Measurements from ENCODE around the gene ZC3H4. TPM values are rescaled to one million over a fixed set of nuclear protein-coding genes. Genes with fewer than 3 reads are reported as not detected.
A peak's percentile ranks its signal among the peaks of the same experiment; 100 is the strongest.

ZC3H4 gene
- total RNA-seq, 1 donor from 2014 or later = 56.7 TPM

DNA sequence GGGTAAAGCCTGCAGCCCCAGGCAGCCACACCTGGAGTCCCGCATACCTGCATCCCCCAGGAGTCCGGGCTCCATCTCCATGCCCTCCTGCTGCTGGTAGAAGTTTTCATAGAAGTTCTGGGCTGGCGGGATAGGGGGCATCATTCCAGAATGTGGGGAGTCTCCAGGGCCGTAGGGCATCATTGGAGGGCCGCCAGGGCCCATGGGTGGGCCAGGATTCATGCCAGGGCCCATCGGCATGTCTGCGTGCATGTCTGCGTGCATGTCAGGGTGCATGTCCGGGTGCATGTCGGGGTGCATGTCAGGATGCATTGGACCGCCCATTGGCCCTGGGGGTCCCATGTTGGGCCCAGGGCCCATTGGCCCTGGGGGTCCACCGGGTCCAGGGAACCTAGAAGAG is 41.8 kb downstream of the ZC3H4 start:
- H3K4me3 Mint-ChIP-seq (ENCODE audit: unreplicated experiment) = no peak overlapping the region
- H3K36me3 Mint-ChIP-seq (ENCODE audit: low read depth, unreplicated experiment) = peaks cover 33% of the 10 kb centered on the region
- no peak for DNase-seq (ENCODE audit: low spot score)
- TF ChIP-seq, protein P1, sequence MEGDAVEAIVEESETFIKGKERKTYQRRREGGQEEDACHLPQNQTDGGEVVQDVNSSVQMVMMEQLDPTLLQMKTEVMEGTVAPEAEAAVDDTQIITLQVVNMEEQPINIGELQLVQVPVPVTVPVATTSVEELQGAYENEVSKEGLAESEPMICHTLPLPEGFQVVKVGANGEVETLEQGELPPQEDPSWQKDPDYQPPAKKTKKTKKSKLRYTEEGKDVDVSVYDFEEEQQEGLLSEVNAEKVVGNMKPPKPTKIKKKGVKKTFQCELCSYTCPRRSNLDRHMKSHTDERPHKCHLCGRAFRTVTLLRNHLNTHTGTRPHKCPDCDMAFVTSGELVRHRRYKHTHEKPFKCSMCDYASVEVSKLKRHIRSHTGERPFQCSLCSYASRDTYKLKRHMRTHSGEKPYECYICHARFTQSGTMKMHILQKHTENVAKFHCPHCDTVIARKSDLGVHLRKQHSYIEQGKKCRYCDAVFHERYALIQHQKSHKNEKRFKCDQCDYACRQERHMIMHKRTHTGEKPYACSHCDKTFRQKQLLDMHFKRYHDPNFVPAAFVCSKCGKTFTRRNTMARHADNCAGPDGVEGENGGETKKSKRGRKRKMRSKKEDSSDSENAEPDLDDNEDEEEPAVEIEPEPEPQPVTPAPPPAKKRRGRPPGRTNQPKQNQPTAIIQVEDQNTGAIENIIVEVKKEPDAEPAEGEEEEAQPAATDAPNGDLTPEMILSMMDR (IDR thresholded peaks at IDR 0.05; ENCODE audit: unreplicated experiment) = no peak
- H3K4me1 Mint-ChIP-seq (ENCODE audit: unreplicated experiment) = peaks cover 23% of the 10 kb centered on the region
- H3K27me3 Mint-ChIP-seq (ENCODE audit: unreplicated experiment) = peaks cover 11% of the 10 kb centered on the region
- no peaks in the 10 kb centered on the region for H3K9me3 Mint-ChIP-seq (ENCODE audit: unreplicated experiment)
- no peak overlapping the region for H3K27ac Mint-ChIP-seq (ENCODE audit: unreplicated experiment)

DNA sequence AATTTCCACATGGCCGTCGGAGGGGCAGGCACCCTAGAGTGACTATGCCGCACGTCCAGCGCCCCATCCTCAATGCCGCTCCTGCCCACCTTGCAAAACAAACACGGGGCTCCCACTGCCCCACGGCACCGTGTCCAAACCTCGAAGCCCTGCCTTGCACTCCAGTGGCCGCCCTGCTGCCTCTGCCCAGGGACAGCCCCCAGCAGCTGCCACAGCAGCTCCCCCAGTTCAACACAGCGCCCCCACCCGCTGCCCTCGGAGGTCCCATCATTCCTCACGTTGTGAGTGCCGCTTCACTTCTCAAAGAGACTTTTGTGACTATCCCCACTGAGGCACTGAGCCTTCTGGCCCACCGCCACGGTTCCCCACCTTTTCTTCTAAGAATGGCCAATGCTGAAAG is 42.8 kb downstream of the ZC3H4 start:
- TF ChIP-seq, protein P1 (IDR thresholded peaks at IDR 0.05; ENCODE audit: unreplicated experiment) = no peak
- Mint-ChIP-seq H3K36me3 (ENCODE audit: low read depth, unreplicated experiment) (peaks cover 30% of the 10 kb centered on the region), H3K27ac (ENCODE audit: unreplicated experiment) (no peak overlapping the region), H3K4me3 (ENCODE audit: unreplicated experiment) (no peak overlapping the region), H3K9me3 (ENCODE audit: unreplicated experiment) (no peaks in the 10 kb centered on the region), H3K4me1 (ENCODE audit: unreplicated experiment) (peaks cover 22% of the 10 kb centered on the region), H3K27me3 (ENCODE audit: unreplicated experiment) (peaks cover 11% of the 10 kb centered on the region)
- no peak for DNase-seq (ENCODE audit: low spot score)

DNA sequence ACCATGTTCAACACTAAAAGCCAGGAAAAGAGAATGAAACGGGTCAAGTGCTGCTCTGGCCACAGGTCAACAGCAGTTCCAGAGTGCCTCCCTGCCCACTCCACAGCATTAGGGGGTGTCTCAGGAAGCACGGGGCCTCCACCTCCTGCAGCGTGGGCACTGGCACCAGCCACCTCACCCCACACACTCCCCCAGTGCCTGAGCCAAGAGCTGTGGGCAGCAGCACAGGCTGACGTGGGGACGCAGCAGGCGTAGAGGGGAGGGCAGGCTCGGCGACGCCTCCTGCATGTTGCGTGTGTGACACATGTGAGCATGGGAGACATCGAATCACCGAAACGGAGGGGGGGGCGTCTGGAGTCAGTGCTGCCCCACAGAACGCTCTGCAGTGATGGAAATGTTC is 43.8 kb downstream of the ZC3H4 start:
- no peak for DNase-seq (ENCODE audit: low spot score)
- peaks cover 24% of the 10 kb centered on the region for H3K36me3 Mint-ChIP-seq (ENCODE audit: low read depth, unreplicated experiment)
- peaks cover 9% of the 10 kb centered on the region for H3K27me3 Mint-ChIP-seq (ENCODE audit: unreplicated experiment)
- H3K4me1 Mint-ChIP-seq (ENCODE audit: unreplicated experiment) = peaks cover 12% of the 10 kb centered on the region
- TF ChIP-seq, protein P1 (IDR thresholded peaks at IDR 0.05; ENCODE audit: unreplicated experiment) = no peak
- H3K4me3 Mint-ChIP-seq (ENCODE audit: unreplicated experiment) = no peak overlapping the region
- H3K27ac Mint-ChIP-seq (ENCODE audit: unreplicated experiment) = peak overlapping the region; percentile 3
- H3K9me3 Mint-ChIP-seq (ENCODE audit: unreplicated experiment) = no peaks in the 10 kb centered on the region

DNA sequence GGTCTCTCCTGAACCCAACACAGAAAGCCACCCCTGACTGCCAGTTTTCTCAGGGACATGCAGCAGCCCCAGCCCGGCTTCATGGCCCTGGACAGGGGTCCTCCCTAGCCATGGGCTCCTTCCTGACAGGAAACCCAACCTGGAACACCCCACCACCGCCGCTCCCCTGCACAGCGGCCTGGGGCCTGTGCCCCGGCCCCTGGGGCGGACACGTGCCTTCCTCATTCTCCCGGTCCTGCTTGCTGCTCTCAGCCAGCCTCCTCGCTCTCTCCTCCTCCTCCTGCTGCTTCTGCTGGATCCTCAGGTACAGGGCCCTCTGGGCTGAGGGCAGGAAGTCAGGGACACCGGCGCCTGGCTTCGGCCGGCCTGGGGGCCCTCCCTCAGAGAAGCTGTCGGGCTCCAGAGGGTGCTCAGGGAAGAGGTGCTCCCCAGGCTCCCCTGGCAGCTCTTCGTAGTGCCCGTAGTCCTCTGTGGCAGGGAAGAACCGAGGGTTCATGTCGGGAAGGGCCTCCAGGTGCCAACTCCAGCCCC is 44.6 kb downstream of the ZC3H4 start:
- TF ChIP-seq, protein P1 (IDR thresholded peaks at IDR 0.05; ENCODE audit: unreplicated experiment) = no peak
- Mint-ChIP-seq H3K9me3 (ENCODE audit: unreplicated experiment) (no peaks in the 10 kb centered on the region), H3K27ac (ENCODE audit: unreplicated experiment) (no peak overlapping the region), H3K36me3 (ENCODE audit: low read depth, unreplicated experiment) (peaks cover 28% of the 10 kb centered on the region), H3K4me1 (ENCODE audit: unreplicated experiment) (peaks cover 6% of the 10 kb centered on the region), H3K4me3 (ENCODE audit: unreplicated experiment) (no peak overlapping the region), H3K27me3 (ENCODE audit: unreplicated experiment) (peaks cover 9% of the 10 kb centered on the region)
- no peak for DNase-seq (ENCODE audit: low spot score)

DNA sequence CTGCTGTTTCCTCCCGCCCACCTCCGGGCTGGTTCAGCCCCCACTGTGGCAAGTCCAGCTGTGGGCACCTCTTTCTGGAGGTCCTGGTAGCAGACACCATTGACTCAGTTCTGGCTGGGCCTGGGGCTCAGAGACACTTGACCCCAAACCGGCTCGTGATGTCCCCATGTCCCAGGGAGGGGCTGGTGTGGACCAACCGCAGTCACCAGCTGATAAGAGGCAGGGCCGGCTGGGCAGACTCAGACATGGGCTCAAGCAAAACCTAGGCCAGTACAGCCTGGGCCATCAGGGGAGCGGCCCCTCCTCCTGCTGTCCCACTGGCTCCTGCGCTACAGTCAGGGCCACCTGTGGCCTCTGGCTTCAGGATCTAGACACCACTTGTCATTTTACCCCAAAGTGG is 45.3 kb downstream of the ZC3H4 start:
- peaks cover 24% of the 10 kb centered on the region for H3K36me3 Mint-ChIP-seq (ENCODE audit: low read depth, unreplicated experiment)
- H3K27ac Mint-ChIP-seq (ENCODE audit: unreplicated experiment) = no peak overlapping the region
- no peaks in the 10 kb centered on the region for H3K9me3 Mint-ChIP-seq (ENCODE audit: unreplicated experiment)
- TF ChIP-seq, protein P1 (IDR thresholded peaks at IDR 0.05; ENCODE audit: unreplicated experiment) = no peak
- H3K4me3 Mint-ChIP-seq (ENCODE audit: unreplicated experiment) = no peak overlapping the region
- DNase-seq (ENCODE audit: low spot score) = no peak
- no peaks in the 10 kb centered on the region for H3K4me1 Mint-ChIP-seq (ENCODE audit: unreplicated experiment)
- H3K27me3 Mint-ChIP-seq (ENCODE audit: unreplicated experiment) = peaks cover 5% of the 10 kb centered on the region
